GM10266 (cell line): ENCODE measurements around the gene ISG15.

ENCODE experiments used
- DNase-seq: peaks from one replicate; pipeline ENCODE4 v3.0.0; 2012; ENCODE audit errors: extremely low spot score
- TF ChIP-seq, protein P1 (sequence below): IDR thresholded peaks from 2 replicates; pipeline ENCODE4 v1.5.1; 2012; ENCODE audit warnings: mild to moderate bottlenecking, low read depth; ENCODE audit not compliant: control insufficient read depth, insufficient read depth; ENCODE audit errors: missing control alignments

ISG15 gene

DNA sequence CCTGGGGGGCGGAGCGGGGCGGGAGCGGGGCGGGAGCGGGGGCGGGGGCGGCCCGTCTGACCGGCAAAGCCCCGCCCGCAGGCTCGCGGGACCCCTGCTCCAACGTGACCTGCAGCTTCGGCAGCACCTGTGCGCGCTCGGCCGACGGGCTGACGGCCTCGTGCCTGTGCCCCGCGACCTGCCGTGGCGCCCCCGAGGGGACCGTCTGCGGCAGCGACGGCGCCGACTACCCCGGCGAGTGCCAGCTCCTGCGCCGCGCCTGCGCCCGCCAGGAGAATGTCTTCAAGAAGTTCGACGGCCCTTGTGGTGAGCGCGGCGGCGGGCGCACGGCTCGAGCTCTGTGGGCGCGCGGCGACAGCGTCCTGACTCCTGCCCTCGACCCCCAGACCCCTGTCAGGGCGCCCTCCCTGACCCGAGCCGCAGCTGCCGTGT, 27.8 kb downstream of the ISG15 start:
- TF ChIP-seq, protein P1, sequence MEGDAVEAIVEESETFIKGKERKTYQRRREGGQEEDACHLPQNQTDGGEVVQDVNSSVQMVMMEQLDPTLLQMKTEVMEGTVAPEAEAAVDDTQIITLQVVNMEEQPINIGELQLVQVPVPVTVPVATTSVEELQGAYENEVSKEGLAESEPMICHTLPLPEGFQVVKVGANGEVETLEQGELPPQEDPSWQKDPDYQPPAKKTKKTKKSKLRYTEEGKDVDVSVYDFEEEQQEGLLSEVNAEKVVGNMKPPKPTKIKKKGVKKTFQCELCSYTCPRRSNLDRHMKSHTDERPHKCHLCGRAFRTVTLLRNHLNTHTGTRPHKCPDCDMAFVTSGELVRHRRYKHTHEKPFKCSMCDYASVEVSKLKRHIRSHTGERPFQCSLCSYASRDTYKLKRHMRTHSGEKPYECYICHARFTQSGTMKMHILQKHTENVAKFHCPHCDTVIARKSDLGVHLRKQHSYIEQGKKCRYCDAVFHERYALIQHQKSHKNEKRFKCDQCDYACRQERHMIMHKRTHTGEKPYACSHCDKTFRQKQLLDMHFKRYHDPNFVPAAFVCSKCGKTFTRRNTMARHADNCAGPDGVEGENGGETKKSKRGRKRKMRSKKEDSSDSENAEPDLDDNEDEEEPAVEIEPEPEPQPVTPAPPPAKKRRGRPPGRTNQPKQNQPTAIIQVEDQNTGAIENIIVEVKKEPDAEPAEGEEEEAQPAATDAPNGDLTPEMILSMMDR: no peak
- no peak for DNase-seq

DNA sequence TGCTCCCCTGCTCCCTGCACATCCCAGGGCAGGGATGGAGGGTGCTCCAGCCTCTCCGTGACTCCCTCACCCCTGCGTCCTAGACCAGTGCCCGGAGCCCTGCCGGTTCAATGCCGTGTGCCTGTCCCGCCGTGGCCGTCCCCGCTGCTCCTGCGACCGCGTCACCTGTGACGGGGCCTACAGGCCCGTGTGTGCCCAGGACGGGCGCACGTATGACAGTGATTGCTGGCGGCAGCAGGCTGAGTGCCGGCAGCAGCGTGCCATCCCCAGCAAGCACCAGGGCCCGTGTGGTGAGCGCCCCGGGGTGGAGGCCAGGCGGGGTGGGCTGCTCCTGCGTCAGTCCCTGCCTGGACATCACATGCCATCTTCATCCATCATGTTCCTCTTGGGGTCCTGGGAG, 28.6 kb downstream of the ISG15 start:
- DNase-seq: no peak
- TF ChIP-seq, protein P1: no peak

DNA sequence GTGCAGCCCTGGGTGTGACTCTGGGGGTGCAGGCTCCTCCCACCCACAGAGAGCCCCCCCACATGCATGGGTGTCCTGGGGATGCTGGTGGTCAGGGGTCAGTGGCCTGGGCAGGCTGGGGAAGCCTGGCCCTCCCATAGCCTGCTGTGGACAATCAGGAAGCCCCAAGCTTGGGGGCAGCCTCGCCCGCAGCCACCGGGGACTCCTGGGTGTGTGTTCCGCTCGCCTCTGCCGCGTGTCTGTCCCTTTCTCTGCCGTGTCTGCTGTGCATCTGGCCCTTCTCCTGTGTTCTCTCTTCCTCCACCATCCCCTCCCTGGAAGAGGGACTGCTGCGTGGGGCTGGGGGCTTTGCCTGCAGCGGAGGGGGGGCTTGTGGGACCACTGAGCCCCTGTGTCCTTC, 29.5 kb downstream of the ISG15 start:
- TF ChIP-seq, protein P1: no peak
- no peak for DNase-seq

DNA sequence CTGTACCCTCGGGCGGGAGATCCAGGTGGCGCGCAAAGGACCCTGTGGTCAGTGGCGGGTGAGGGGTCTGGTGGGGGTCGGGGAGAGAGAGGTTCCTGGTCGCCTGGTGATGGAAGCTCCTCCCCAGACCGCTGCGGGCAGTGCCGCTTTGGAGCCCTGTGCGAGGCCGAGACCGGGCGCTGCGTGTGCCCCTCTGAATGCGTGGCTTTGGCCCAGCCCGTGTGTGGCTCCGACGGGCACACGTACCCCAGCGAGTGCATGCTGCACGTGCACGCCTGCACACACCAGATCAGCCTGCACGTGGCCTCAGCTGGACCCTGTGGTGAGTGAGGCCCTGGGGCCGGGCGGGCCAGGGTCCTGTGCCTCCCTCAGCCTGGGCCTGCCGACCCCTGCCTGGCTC, 30.1 kb downstream of the ISG15 start:
- TF ChIP-seq, protein P1: no peak

DNA sequence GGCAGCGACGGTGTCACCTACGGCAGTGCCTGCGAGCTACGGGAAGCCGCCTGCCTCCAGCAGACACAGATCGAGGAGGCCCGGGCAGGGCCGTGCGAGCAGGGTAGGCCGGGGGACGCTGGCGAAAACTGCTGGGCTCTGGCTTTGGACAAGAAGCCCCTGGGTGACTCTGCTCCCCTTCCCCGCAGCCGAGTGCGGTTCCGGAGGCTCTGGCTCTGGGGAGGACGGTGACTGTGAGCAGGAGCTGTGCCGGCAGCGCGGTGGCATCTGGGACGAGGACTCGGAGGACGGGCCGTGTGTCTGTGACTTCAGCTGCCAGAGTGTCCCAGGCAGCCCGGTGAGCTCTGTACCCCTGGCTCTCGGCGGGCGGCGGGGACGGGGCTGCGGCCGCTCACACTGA, 30.6 kb downstream of the ISG15 start:
- TF ChIP-seq, protein P1: no peak
- no peak for DNase-seq

More for the DNA sequence above, 30.1 kb downstream of the ISG15 start:
- DNase-seq: no peak

DNA sequence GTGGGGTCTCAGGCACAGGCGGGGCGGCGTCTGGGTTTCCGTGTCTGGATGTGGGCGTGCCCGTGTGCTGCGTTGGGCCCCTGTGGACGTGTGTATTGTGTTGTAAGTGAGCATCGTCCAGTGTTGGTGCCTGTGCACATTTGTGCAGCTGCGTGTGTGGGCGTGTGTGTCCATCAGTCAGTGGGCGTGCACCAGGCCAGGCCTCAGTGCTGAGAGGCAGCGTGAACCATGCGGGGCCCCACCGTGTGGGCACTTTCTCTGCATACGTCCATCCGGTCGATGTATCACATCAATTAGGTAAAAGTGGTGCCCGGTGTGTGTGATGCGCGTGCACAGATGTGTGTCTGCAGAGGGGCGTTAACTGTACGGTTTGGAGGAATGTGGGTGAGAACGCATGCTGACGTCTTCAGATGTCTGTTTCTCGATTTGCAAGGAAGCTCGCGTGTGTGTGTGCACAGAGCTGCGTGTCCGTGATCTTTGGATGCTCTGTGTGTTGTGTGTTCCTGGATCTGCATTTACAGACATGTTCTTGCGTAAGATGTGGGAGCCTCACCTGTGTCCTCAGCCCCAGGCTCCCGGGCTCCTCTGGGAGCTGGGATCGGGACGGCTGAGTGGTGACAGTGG, 31.3 kb downstream of the ISG15 start:
- TF ChIP-seq, protein P1: no peak
- DNase-seq: no peak

DNA sequence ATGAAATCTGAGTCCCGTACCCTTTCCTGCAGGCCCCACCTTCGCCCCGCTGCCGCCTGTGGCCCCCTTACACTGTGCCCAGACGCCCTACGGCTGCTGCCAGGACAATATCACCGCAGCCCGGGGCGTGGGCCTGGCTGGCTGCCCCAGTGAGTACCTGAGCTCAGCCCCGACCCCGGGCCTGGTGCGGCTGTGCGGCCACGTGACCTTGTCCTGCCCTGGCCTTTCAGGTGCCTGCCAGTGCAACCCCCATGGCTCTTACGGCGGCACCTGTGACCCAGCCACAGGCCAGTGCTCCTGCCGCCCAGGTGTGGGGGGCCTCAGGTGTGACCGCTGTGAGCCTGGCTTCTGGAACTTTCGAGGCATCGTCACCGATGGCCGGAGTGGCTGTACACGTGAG, 31.8 kb downstream of the ISG15 start:
- DNase-seq: no peak
- TF ChIP-seq, protein P1: no peak
